Pons (tissue), 1 donor: Measurements from ENCODE around the gene HOXB1.

Experiments
- DNase-seq: peaks from one replicate; pipeline ENCODE4 v3.0.0-alpha.2; 2016; ENCODE audit warnings: low spot score

Gene HOXB1

DNA sequence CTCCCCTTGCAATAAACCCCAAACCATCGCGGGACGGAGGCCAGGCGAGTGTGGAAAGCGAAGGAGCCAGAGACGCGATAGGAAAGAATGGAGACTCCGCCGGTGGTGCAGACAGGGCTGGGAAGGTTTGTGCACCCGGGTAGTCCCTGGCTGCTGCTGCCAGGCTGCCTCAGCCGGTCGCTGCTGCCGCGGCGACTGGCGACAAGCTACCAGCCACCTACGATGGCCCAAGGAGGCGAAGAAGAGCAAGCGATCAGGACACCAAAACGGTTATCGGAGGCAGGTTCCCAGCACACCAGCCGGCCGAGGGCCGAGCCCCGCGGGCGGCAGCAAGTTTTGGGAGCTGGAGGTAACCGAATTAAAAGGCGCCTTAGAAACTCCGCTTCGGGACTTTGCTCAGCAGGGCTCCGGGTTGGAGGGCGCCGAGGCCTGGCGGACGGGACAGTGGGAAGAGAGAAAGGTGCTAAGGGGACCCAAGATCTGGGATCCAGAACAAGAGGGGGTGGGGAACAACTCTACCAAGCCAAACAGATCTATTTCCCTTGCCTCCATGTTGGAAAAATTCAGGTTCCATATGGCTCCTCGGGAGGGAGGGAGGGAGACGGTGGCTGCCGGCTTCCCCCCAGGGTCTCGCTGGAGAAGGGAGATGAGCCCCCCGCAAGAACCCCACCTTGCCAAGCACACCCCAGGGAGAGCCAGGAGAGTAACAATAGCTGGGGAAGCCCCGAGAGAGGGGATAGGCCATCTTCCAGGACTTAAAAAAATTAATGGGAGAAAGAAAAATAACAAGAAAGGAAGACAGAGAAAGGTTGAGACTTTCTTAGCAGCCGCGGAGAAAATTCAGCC, 23.8 kb upstream of the HOXB1 start:
- DNase-seq = no peak

DNA sequence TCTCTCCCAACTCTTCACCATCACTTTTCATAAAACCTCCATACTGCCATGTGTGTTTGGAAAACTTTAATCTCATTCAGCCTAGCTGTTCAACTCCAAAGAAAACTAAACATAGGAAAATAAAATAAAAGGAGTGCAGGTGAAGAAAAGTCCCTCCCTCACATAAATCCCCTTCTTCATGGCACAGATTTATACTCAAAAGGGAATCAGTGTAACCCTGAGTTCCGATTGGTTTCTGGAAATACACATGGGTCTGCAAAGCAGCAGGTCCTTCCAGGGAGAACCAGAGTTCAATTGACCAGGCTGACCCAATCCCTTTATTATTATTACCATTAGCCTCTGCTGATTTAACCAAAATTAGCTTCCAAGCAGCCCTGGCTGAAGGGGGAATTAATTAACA, 23.0 kb upstream of the HOXB1 start:
- no peak for DNase-seq

DNA sequence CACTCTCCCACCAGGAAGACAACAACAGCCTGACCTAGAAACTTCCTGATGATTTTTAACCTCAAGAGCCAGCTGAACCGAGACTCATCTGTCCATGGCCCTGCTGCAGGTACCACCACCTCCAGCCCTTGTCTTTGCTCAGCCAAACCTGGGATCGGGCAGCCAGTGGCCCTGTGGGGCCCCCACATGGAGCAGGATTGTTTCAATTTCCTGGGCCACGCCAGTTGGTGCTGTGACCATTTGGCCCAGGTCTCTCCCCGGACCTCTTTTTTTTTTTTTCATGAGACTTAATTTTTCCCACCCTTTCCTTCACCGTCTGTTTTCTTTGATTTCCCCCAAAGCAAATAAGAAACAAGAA, 22.4 kb upstream of the HOXB1 start:
- DNase-seq = no peak

DNA sequence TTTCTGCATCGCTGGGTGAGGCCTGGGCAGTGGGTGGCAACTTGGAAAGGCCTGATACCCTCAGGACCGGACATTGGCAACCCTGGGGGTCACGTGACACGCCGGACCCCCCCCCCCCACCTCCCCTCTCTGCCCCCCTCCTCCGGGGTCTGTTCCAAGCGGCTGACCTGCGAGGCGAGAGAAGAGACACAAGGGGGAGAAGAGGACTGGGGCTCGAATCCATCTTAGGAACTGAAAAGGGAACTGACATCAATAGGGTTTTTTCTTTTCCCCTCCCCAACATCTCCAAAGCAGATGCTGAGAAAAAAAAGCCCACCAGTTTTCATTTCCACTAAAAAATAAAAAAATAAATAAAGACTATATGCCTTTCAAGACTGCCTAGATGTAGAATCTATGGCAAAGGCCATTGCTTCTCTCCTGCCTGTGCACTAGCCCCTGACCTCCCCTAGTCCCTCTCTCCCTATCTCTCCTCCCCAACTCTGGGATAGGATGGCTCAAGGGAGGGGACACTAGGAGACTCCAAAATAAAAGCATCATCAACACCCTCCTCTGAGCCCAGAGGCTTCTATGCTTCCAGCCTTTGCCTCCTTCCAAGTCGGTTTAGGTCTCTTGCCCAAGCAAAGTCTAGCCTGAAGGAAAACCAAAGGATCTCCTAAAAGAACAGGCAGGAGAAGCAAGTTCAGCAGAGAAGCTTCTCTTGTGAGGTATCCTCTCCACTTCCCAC, 21.8 kb upstream of the HOXB1 start:
- no peak for DNase-seq

DNA sequence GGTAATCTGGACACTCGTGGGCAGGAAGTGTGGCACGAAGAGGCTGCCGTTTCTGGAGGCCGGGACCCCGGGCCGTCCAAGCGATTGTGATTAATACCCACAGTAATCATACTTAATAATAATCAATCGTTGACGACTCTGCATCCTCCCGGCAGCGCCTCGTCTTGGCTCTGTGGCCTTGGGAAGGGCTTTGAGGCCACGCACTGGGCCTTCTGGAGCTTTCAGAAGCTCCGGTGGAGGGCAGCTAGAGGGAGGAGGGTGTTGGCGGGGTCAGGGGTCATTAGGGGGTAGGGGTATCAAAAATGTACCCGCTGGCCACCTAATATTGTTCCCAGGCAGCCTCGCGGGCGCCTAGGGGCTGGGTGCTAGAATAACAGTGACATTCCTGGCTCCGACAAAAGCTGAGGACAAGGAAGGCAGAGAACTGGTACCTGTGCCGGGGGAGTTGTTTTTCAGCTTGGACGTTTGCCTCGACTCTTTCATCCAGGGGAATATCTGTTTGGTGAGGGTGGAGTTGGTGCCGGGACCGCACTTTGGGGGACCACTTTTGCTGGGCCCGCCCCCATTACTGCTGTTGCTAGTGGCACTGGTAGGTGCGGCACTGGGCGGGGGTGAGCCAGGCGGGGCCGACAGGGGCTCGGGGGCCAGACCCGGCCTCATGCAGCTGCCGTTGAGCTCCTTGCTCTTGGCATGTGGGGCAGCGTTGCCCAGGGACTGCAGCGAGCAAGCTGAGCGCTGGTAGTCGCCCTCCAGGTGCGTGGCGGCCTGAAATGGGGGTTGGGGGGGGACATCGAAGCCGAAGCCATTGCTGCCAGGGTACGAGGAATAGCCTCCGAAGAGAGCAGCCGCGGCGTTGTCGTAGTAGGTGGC, 21.0 kb upstream of the HOXB1 start:
- no peak for DNase-seq

DNA sequence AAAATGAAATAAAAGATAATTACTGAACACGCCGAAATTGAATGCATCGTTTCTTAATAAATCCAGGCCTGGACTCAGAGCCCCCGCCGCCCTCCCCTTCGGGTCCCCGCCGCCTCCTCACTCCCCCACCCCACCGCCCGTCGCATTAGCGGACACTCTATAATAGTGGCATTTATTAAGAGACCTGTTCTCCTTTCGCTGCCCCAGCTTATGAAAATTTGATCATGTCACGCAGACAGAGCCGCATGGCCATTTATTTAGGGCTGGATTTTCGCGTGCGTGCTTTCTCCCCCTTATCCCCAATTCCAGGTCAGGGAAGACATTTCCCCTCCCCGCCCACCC, 20.4 kb upstream of the HOXB1 start:
- DNase-seq = no peak

DNA sequence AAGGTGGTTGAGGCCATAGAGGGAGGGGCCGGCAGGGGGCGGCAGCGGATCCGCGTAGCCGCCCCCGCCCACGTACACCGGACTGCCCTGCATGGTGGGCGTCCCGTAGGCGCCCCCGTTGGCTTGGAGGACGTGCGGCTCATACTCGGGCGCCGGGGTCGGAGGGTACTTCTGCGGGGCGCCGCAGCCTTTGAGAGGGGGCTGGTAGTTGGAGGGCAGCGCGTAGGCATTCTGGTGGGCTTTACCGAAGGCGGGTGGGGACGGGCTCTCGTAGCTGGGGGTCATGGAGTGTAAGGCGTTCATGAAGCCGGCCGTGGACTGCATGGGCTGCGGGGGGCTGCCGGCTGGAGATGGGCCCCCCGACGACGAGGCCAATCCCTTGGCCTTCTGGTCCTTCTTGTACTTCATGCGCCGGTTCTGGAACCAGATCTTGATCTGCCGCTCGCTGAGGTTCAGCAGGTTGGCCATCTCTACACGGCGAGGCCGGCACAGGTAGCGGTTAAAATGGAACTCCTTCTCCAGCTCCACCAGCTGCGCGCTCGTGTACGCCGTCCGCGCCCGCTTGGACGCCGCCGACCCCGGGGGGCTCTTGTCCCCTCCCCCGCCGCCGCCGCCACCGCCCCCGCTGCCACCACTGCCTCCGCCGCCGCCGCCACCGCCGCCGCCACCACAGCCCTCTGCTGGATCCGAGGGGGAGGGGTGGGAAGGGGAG, 19.8 kb upstream of the HOXB1 start:
- no peak for DNase-seq

DNA sequence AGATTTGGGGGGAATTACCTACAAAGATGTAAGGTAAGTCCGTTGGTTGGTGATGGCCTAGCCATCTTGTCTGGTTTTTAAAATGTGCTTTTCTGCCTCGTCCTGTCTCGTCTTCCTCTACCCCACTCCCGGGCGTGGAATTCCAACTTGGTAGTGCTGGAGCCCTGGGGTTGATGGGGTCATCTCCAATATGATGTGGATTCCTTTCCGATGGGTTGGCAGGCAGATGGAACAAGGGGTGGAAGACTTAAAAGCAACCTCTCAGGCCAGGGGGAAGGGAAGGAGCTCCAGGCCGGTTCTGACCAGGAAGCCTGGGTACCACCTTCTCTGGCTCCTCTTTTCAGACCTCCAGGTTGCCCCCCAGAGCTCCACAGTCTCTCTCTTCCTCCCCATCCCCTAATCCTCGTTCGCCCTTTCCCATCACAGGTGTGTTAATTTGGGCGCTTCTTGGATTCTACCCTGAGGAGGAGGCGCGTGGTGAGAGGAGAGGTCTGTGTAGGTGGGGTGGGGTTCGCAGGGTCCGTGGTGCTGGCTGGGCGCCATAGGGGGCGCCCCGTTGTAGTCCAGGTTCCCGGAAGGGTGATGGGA, 19.2 kb upstream of the HOXB1 start:
- DNase-seq = no peak

DNA sequence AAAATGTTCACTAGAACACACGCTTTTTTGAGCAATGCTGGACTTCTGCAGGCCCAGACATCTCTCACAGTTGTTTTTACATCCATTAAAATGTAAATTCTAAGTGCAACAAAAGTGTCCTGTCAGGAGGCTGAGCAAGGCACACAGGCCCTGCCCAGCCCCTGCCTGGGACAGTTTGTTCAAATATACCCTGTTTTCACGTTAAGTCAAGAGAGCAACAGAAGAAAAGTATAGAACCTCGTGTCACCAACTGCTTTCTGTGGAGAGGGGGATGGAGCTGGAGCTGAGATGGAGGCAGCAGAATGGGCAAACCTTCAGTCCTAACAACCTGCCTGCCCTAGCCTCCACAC, 18.4 kb upstream of the HOXB1 start:
- DNase-seq = no peak

DNA sequence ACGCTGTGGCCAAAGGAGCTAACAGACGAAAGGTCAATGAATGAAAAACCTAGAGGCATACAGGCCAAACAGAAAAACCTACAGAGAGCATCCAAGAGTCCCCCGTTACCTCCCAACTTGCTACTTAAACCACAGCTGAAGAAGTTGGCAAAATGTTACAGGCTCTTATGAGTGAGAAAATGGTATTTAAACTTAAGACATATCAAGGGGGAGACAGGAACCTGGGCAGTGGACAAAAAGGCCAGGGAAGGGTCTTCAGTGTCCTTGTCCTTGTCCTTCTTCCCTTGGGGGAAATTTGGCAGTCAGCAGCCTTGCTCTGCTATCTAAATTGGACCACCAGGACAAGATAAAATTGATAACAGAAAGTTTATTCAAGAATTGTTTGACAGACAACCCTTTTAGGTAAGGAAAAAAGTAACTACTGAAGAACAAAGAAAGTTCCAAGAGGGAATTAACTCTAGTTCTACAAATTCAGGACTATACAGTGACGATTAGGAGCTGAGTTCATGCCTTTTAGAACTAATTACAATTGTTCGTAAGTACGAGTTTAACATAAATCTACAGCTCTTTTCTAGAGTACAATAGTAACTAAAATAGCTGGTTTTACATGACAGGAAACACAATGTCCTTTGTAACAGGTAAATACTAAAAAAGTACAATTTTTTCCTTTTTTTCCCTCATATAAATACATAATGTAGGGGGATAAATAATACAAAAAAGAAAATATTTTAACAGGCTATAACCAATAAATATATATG, 17.9 kb upstream of the HOXB1 start:
- DNase-seq = no peak

DNA sequence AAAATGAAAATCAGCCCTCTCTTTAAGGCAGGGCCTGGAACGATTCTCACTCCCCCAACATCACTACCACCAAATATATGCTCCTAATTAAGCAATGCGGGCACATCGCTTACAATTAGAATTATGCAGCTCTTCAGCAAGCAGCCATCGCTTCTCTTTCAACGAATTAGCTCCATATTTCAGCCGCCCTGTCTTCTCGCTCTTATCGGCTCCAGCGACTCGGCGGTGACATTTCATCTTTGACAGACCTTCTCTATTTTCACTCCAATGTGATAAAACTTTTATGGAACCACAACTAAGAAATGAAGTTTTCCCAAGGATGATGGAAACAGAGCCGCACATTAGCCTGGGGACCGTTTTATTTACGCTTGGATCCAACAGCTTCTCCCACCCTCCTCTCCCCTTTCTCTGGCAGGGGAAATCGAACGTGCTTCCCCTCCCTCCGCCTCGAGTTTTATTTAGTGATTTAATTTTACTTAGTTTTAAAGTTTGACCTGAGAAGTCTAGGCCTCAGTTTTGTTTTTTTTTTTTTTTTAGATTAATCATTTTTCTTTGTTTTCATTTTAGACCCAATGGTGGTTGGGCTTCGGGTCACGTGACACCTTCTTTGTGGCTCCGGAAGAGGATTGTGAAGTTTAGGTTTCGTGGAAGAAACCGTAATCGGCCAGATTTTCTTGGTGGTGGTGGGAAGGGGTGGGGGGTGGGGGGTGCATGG, 17.2 kb upstream of the HOXB1 start:
- DNase-seq = no peak

DNA sequence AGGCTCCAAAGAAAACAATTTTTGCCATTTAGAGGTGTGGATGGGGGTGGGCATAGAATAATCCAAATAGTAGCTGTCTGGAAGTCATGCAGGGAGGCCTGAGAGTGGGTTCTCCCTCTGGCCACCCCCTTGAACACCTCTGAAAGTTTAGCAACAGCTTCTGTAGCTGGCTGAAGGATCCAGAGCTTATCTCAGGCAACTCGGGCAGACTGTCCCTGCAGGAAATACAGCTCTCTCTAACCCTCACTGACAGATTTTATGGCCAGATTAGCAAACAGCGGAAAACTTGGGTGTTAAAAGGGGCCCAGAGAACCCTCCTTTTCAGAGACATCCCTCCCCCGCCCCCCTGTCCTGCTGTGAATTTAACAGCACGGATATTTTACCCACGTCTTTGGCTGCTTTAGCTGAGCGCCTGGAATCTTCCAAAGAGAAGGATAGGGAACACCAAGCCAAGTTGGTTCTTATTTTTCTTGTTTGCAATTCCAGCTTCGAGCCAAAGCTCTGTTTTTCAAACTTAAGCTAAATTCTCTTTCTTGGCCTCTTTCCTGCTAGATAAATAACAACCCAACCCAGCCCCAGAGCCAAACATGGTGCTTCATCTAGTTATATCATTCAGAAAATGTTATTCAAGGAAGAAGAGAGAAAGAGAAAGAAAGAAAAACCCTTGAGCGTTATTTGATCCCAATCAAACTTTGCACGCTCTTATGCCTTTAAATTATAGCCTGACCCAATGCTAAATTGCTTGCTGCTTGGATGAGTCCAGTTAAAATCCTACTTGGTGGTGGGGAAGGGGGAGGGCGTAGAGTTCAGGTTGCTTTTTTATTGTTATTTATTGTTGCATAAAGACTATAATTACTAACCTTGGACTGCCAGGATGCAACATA, 16.4 kb upstream of the HOXB1 start:
- peak; percentile 47 for DNase-seq

DNA sequence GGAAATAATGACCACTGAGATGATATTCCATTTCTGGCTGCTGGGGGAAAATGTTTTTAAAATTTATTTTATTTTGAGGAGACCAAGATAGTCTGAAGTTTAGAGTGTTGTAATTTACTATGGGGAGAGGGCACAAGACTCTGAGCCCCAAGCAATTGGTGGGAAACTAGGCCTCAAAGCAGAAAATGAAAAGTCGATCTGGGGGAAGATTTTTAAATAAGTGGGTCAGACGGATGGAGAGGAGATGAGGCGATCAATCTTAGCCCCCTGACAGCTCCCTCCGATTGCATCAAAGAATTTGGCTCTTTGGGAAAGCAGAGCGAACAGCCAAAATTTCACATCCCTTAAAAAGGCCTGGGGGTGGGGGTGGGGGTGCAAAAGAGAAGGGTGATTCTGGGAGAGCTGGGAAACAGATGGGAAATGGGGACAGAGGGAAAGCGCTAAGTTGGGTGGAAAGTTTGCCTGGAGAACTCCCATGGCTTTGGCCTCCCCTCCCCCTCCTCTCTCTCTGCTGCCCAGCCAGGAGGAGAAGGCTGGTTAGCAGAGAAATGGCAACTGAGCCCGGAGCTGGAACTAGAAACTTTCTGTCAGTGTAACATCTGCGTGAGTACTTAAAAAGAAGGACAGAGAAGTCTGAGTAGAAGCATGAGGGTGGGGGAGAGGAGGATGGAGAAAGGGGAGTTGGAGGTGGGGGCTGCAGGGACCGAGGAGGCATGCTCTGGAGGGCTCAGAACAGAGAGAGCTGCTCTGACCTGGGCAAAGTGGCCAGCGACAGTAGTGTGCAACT, 15.5 kb upstream of the HOXB1 start:
- DNase-seq = no peak

DNA sequence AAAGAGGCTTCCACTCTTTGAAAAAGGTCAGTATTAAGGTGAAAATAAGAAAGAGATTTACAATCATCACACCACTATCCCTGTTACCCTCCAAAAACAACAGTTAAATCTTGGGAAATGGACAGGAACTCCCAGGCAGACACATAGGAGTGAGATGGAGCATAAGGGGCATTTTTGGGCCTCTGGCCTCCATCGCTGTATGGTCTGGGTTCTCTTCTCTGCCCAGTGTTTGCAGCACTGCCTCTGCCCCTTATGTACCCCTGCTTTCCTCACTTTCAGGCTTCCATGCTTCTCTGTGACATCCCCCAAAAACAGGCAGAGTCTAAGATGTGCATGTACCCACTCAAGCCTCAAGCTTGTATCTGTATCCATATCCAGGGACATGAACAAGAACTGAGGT, 14.7 kb upstream of the HOXB1 start:
- no peak for DNase-seq

DNA sequence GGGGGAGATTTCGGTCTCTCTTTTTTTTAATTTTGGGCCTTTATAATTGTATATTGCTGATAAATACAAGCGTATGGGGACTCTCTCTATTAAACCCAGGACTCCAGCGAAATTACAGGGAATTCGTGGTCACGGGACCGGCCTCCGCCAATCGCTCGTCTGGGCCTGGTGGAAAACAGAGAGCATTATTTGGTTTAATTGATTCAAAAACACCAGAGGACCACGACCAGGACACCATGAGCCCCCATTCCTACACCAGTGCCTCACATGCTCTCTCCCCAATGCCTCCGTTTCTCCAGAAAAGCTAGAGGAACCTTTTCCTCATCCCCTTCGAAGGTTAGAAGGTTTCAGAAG, 14.2 kb upstream of the HOXB1 start, which contains the start of gene HOXB2:
Gene HOXB2 (minus strand): TSS at position 88 of the 354 bp plus-strand sequence. CDS start 198 bp downstream, outside the sequence.
- DNase-seq = peak; percentile 53

DNA sequence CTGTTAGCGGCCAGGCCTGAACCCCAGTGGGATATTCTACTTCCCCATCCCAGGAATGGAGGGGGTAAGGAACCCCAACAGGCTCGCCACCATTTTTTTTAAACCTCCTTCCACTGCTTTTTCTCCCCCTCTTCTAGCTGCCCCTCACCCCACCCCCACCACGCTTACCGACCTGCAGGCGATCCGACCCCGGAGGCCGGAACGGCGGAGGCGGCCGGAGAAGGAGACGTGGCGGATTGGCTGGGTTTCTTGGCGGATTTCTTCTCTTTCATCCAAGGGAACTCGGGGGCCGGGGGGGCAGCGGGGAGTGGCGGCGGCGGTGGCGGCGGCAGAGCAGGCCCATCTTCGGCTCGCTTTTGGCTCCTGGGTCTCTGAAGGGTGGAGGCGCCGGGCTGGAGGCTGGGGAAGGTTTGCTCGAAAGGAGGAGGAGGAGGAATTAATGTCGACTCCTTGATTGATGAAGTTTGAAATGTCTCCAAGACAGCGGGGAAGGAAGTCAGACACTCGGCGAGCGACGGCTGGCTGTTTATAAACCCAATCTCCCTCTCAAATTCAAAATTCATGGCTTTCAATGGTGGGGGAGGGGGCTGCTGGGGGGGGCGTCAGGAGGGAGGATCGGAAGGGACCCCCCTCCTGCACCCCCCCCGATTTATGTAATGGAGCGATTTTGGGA, 13.7 kb upstream of the HOXB1 start:
- peak; percentile 48 for DNase-seq

DNA sequence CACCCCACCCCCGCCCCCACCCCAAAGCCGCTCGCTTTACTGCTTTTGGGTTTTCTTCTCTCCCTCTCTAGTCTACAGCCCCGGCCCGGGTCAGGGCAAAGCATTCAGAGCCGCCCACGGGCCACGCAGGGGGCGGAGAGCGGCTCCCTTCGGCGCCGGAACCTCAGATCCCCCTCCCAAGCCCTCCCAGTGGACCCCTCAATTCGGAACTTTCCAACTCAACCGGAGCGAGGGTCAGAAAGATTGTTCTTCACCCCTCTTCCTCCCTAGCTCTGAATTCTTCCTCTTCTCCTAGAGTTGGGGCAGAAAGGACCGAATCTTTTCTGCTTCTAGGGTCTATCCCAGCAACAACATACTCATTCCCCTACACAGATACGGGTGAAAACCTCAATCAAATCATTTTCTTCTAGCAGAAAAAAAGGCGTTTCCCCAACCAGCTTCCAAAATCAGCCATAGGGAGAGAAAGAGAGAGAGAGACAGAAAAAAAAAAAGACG, 13.1 kb upstream of the HOXB1 start:
- no peak for DNase-seq
